Endometrial microvascular endothelial cells (primary cell): Measurements from ENCODE around the gene LCLAT1. TPM values are rescaled to one million over a fixed set of nuclear protein-coding genes. Genes with fewer than 3 reads are reported as not detected.

Experiments
- in situ Hi-C: cut with HindIII; loops from 2 replicates; pipeline ENCODE4 v1.10.0; 2017; ENCODE audit warnings: low sequenced_read_pairs, low pct_unique_long_range_greater_than_20kb; ENCODE audit errors: inconsistent ontology term
- total RNA-seq: library from RNA; depleted of rRNA; stranded (reverse); fragments of >200 nt; gene quantifications from one replicate; pipeline ENCODE4 v1.2.3, GENCODE V29; 2015; ENCODE audit errors: inconsistent ontology term

LCLAT1 gene
- total RNA-seq, 1 donor from 2014 or later: 16.8 TPM

DNA sequence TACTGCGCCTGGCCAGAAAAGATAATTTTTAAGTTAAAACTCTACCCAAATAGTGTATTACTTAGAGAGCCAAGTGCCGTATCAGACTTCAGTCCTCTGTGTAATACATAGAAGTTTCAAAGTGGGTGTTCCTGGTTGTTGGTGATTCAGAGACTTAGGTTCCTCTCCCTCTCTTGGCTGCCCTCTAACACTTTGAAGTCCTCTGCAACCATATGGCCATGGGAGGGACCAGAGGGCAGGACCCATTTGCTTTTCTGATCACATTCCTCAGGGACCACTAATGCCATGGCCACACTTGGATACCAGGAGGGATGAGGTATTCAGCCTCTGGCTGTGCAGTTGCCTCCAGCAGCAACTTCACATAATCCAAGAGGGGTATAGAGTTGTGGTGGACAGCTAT is 228.7 kb downstream of the LCLAT1 start:
- in situ Hi-C loops: no loop called here

DNA sequence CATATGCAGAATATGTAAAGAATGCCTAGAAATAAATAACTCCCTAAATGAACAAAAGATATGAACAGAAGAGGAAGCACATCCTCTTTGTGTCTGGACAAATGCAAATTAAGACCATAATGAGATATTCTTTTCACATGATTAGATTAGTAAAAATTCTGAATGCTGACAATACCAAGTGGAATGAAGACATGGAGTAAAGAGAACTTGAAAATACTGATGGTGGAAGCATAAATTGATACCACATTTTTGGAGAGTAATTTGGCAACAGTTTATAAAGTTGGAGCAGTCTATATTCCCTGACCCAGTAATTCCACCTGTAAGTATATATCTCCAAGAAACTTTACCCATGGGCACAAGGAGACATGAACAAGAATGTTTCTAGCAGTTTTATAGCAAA is 230.2 kb downstream of the LCLAT1 start:
- in situ Hi-C loops: no loop called here

DNA sequence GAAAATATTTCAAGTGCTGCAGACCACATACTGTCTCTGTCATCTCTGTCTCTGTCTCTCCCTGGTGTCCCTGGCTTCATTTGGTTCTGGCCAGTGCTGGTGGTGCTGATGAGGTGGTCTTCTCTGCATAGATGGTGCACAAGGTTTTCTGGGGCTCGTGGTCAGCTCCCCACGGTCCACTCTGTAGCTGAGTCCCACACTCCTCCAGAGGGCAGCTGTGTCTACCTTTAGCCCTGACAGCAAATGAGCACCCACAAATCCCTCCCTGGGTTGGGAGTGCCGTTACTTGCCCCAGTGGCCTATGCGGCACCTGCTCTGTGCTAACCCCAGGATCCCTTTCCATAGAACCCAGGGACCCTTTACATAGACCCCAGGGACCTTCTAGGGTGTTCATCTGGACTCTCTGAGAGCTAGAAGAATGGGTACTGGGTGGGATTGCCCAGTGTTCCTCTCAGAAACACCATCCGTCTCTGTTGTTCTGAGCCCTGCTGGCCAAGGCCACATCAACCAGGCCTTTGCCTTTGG is 230.9 kb downstream of the LCLAT1 start:
- in situ Hi-C loops: no loop called here

DNA sequence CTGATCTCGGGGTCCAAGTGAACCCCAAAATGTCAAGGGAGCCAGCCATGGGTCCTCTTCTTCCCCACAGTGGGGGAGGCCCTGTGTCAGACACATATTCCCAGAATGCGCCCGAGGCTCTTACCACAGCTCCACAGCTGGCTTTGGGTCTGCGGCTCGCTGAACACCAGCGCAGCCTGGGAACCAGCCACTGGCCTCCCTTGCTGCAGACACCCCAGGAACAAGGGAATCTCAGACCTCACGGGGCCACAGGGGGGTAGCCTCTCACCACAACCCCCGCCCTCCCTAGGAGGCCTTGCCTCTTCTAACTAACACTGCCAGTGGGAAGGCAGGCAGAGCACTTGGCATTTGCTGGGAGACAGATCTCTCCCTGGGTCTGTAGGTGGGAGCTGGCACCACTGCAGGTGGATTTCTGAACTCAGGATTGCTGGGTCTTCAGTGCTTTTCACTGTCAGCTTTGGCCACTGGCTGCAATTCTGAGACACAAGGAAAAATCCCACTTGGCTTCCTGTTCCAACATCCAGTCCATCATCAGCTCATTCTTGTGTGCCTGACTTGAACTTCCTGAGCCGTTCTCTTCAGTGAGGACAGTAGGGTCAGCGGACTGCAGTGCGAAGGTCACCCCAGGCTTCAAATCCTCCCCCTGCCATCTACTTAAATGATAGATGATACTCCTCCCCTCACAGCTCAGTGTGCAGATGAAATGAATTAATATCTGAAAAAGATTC is 231.5 kb downstream of the LCLAT1 start:
- in situ Hi-C loops: no loop called here

DNA sequence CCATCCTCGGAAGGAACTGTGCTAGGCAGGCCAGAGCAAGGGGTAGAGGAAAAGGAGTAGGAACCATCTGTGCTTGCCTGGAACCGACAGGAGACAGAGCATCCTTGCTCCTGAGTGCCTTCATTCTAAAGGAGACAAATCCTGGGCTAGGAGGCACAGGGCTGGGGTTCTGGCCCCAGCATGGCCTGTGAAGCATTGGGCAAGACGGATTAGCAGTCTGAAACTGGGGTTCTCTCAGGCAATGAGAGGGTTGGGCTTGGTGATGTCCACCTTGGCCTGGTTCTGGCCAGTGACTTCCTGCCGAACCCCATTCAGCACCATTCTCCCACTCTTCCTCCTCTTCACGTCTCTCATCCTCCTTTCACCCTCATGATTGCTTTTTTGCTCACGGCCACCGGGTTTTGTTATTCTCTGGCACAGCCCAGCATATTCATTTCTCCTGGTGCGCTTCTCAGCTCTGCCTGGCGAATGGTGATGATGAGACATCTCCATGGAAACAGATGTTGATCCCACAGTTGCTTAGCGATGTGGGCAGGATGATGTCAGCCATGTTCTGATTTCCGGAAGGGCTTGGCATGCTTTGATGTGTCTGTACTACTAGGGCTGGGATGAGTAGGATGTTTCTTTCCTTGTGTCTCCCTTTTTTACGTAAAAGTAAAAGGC is 232.5 kb downstream of the LCLAT1 start:
- in situ Hi-C loops: no loop called here

DNA sequence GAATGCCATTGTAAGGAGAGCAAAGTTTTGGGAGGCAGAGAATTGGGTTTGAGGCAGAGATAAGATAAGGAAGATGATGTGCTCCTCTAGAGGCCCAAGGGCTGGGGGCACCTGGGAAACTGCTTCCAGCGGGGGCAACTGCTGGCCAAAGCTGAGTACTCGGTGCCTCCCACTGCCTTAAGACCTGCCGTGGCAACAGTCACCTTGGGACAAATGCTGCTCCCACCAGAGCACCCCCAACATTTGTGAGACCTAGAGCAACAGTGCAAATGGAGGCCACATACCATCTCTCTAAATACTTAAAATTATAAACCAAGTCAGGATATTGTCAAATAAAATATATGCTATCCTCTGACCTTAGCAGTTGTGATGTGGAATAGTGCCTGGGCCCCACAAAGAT is 233.1 kb downstream of the LCLAT1 start:
- in situ Hi-C loops: no loop called here

DNA sequence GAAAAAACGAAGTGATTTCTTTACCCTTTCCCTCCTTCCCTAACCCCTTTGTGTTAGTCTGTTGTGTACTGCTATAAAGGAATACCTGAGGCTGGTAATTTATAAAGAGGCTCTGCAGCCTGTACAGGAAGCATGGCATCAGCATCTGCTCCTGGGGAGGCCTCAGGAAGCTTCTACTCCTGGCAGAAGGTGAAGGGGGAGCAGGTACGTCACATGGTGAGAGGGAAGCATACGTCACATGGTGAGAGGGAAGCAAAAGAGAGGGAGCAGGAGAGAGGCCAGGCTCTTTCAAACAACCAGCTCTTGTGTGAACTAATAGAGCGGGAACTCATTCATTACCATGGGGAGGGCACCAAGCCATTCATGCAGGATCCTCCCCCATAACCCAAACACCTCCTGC is 234.0 kb downstream of the LCLAT1 start:
- in situ Hi-C loops: no loop called here

DNA sequence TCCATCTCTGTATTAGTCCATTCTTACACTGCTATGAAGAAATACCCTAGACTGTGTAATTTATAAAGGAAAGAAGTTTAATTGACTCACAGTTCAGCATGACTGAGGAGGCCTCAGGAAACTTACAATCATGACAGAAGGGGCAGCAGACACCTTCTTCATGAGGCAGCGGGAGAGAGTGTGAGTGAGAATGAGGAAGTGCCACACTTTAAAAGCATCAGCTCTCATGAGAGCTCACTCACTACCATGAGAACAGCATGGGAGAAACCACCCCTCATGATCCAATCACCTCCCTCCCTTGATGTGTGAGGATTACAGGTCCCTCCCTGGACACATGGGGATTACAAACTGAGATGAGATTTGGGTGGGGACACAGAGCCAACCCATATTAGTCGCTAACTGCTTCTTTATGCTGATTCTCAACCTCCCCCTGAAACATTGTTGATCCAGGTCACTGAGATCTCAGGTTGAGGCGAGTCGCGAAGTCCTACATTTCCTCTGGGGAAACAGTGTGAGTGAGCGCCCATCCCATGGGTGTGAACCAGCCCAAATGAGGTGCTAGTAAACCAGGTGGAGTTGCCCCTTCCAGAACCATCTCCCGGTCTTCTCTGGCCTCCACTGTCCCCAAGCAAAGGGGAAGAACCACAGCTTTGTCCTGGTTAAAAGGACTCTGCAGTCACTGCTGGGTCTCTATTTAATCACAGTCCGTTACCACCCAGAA is 236.3 kb downstream of the LCLAT1 start:
- in situ Hi-C loops: no loop called here

DNA sequence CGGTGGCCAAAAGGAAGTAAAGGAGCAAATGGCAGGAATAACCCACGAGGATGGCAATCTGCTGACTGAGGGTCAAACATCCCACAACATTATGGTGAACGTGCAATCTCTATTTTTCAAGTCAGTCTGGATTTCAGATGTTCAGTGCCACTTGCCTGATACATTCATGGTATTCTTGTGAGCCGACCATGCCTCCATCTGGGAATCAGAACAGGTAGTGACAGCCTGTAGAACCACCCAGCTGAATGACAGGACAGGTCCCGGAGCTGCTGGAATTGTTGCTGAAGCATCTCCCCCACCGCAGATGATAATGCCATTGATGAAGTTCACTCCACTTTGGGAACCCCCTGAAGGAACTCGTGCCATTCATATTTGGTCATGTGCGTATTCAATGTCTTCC is 237.0 kb downstream of the LCLAT1 start:
- in situ Hi-C loops: no loop called here

DNA sequence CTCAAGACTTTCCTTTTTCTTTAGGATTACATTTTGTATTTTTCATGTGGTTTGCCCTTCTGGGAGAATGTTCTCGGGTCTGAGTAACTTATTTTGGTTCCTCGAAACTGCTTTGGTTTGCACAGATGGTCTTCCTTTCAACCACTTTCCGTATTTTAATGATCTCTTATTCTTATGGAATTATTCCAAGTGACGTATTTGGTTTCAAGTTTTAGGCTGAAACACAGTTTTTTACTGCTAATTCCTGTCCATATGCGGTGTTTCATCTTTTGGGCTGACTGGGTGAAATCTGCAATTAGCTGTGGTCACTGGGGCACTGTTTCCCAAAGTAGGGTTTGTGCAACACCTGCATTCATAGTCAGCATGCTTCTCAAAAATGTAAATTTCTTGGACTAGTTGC is 237.5 kb downstream of the LCLAT1 start:
- in situ Hi-C loops: no loop called here

DNA sequence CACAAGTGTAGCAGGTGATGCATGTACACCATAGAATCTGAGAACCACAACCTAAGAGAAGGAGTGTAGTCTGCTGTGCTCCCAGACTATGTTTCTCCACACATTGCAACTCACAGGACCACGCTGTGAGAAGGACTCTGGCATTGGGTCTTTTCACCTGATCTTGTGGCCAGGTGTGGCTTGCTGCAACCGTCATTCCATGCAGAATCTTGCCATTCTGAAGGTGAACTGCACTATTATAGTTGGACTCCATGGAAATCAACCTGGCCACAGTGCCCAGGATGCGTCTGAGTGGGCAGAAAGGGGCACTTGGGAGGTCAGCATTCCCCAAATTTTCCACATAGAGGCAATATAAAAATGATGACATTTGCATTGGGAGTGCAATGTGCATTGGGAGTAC is 237.9 kb downstream of the LCLAT1 start:
- in situ Hi-C loops: no loop called here

DNA sequence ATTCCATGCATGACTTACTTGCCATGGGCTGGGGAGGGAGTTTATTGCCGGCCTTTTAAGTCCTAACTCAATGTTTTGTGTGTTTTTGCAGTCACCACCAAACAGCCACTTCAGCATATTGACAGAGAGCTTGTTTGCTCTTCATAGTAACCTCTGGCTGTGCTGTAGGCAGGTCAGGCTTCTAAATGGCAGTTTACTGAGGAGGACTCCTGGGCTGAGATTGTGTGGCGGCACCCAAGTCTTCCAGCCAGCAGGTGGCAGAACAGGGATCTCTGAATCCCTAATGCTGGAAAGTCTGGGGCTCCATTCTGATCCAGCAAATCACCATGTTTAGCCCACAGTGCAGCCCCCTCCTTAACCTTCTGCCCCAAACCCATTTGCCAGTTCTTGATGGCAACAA is 239.0 kb downstream of the LCLAT1 start:
- in situ Hi-C loops: no loop called here

DNA sequence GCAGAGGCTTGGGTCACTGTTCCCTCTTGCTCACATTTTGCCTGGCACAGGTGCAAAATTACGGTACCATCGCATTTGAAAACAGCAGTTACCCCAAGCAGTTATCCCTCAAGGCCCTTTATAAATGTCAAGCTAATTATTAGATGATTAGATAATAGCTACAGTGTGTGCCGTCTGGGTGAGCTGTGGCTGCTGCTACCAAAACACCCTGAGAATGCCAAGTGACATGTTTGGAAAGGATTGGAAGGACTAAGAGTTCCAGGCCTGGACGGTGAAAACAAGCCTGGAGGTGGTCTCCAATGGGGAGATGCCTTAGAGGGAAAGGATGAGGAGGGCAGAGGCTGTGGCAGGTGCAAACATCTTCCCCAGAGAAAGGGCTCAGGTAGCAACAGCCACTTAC is 239.6 kb downstream of the LCLAT1 start:
- in situ Hi-C loops: no loop called here

DNA sequence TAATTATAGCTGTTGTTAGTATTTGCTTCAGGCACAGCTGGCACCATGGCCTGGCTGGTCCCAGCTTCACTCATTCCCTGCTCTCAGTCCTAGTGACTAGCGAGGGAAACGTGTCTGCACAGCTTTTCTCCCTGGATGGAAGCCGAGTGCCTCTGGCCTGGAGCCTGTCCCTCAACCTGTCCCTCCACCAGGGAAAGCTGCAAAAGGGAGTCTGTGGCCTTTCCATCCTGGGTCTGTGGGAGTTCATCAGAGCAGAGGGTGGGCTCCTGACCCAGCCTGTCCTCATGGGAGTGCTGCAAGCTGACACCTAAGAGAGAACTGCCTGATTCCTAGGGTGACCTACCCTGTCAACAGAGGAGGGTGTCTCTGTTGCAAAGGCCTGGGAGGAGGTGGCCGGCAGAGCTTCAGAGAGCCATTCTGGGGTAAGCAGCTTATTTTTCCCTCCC is 241.9 kb downstream of the LCLAT1 start:
- in situ Hi-C loops: no loop called here

DNA sequence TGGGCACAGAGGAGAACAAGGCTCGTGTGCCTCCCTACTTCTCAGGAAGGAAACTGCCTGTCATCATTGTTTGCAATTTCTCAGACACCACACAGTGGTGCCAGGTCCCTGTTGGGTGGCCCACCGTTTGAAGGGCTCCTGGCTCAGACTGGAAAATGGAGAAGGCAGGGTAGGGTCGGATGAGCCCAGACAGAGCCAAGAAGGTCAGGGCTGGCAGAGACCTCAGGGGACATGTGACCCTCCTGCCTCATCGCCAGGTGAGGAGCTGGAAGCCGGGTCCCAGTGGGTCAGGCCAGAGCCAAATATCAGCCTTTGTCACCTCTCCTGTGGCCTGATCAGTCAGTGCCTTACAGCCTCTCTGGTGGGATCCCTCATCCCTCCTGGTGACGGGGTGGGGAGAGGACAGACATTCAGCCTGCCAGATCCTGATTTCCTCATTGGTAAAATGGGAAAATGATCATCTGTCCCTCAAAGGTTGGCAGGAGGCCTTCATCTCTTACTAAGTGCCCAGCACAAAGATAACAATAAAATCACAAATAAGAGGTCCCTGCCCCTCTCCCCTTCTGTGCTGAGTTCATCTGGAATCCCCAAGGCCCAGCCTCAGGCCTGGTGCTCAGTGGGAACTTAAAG is 242.6 kb downstream of the LCLAT1 start:
- in situ Hi-C loops: no loop called here

DNA sequence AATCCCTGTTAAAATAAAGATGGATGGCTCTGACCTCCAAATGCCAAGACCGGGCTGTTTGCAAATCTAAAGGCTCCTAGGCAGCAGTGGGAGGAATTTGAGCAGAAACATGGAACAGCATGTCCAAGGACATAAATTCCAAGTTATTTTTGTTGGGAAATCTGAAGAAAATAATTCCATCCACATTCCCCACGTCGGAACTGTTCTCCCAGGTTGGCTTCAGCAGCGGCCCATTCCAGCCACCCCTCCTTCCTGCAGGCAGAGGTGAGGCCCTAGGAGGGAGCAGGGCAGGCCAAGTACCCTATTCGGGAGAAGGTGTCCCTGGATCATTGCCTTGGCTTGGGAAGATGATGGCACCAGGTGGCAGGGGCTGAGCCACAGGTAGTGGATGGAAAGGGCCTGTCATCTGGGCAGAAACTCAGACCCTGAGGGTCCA is 243.1 kb downstream of the LCLAT1 start:
- in situ Hi-C loops: no loop called here

DNA sequence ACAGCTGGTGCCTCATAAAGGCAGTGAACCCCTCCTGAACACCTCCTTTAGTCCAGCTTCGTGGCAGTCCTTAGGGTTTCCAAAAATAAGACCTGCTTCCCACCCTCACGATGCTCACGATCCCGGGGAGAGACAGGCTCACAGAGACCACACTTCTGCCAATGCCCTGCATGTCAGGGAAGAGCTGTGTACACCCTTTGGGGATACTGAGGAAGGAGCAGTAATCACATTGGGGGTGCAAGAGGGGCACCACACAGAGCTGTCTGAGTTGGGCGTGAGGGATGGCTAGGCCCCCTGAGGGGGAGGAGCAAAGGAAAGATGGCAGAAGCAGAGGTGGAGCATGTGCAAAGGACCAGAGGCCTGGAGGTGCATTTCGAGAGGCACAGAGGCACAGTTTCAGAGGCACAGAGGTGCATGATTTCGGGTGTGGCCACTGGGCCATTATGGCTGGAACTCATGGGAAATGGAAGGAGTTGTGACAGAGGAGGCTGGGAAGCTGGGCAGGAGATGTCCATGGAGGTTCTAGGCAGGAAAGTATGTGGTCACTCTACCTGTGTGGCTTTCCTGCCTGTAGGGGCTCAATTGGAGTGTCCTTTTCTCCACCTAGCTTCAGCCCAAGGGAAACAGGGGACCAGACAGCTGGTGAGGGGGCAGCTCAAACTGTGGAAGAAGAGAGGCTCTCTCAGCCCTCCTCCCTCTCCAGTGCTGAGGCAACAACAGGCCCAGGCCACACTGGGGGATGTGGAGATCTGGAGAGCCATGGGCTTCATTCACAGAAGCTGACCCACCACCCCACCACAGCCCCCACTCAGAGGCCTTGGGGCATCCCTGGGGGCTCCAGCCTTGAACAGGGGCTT is 244.3 kb downstream of the LCLAT1 start:
- in situ Hi-C loops: no loop called here

DNA sequence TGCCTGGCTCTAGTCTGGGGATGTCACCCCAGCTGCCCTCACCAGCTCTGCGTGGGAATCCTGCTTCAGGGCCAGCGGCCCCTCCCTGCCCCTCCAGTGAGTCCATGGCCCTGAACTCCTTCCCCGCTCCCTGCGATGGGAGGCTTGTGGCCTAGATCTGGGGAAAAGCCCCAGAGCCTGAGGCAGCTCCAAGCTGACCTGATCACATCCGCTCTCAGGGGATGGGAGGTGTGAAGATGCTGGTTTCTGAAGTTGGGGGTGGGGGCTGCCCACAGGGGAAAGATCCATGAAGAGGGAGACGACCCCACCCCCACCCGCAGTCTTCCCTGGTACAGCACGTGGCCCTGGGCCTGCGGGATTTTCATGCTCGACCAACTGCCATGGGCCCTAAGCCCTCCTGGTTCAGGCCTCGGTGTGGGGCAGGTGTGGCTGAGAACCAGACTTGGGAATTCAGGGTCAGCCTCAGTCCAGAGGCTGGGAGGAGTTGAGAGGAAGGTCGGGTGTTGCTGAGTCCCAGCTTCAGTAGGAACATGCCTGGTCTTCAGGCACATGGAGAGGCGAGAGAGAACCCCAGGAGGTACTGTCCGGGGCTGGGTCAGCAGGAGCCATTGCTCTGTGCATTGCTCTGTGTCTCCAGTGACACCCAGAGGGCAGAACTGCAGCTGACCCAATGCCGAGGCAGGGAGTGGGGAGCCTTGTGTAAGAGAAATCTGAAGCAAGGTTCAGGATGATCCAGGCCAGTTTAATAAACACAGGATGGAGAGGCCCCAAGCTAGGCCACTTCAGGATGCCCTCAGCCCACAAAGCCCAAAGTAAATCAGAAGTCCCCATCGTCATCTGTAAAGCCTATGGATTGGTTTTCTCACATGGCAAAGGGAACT is 245.1 kb downstream of the LCLAT1 start:
- in situ Hi-C loops: no loop called here
